ENCODE results near the gene FER1L5. TPM values are rescaled to one million over a fixed set of nuclear protein-coding genes. Genes with fewer than 3 reads are reported as not detected.

FER1L5 gene
- total RNA-seq = 0.60 TPM

GRCh38 chr2:96642564-96643360 lies at the start of gene FER1L5:
Gene FER1L5, plus strand, starts transcription at chr2:96642764. Its CDS starts 73 bp downstream, at chr2:96642837.

GRCh38 chr2:96638144-96639121 lies 4.1 kb upstream of the FER1L5 start, which contains the start of gene KANSL3:
Gene KANSL3, minus strand, starts transcription at chr2:96638312. Its CDS starts 1,177 bp downstream, at chr2:96637135.

GRCh38 chr2:96739633-96740428 lies 97.3 kb downstream of the FER1L5 start, which contains the start of gene LMAN2L:
Gene LMAN2L, minus strand, starts transcription at chr2:96740064. Its CDS starts 24 bp downstream, at chr2:96740040.

Other genes with a start within 250 kb of the FER1L5 start
- gene NEURL3, start 137.4 kb upstream of the FER1L5 start, total RNA-seq = 0.27 TPM
- 9.1 TPM for gene ARID5A, start 106.0 kb upstream of the FER1L5 start, total RNA-seq
- 77.7 TPM for gene KANSL3, start 4.5 kb upstream of the FER1L5 start, total RNA-seq
- 35.9 TPM for gene LMAN2L, start 97.3 kb downstream of the FER1L5 start, total RNA-seq
- 26.2 TPM for gene CNNM4, start 118.1 kb downstream of the FER1L5 start, total RNA-seq
- 27.4 TPM for gene CNNM3, start 173.5 kb downstream of the FER1L5 start, total RNA-seq
- 24.0 TPM for gene ANKRD23, start 201.3 kb downstream of the FER1L5 start, total RNA-seq
- 19.5 TPM for gene ANKRD39, start 215.3 kb downstream of the FER1L5 start, total RNA-seq
- gene SEMA4C, start 227.3 kb downstream of the FER1L5 start, total RNA-seq = 57.8 TPM